Measurements from ENCODE around the gene PSEN2. TPM values are rescaled to one million over a fixed set of nuclear protein-coding genes. Genes with fewer than 3 reads are reported as not detected.

The PSEN2 gene
- total and polyA plus RNA-seq, 10 of the 15 experiments (the other 5 are each of a cell fraction or from before 2014, with no cell fraction given), result 0.90 to 13.3 (median 7.0) TPM

- peaks cover 0 to 4% of the 10 kb centered on the region in 2 experiments; a peak in 2 of 4 replicates for H3K36me3 ChIP-seq (ENCODE audit: control insufficient read depth in 2 of 2, insufficient read depth in 2 of 2, low read length in 1 of 2)
- WGBS (ENCODE audit: insufficient coverage, insufficient replicate concordance, low lambda C conversion rate, missing lambda C conversion rate), result 73% methylated on average over 3 of the region's 3 CpGs
- RAD21 ChIA-PET (ENCODE audit: unreplicated experiment), result no interaction called here
- H3K4me1 ChIP-seq (ENCODE audit: control insufficient read depth, insufficient read depth, low read length), result no peaks in the 10 kb centered on the region
- intact Hi-C loops (cut with micrococcal nuclease; ENCODE audit: unreplicated experiment) (no loop called here), in situ Hi-C loops (cut with MboI) (no loop called here)
- H3K79me2 ChIP-seq (ENCODE audit: control insufficient read depth, insufficient read depth, low read length), result no peaks in the 10 kb centered on the region
- no peak overlapping the region for H2AFZ ChIP-seq (ENCODE audit: control insufficient read depth, low read depth, low read length)
- SMC1A ChIA-PET (ENCODE audit: uncharacterized antibody, unreplicated experiment), result interaction anchor here (1.1 kb wide), 1 partner anchor 12 kb away, joined by 3 read pairs; no protein-coding TSS in a partner anchor
- no peak overlapping the region for H3K27ac ChIP-seq (ENCODE audit: control insufficient read depth, insufficient read depth)
- POLR2A ChIA-PET, result no interaction called here
- FAIRE-seq, result no peak
- H3K4me3 ChIP-seq, result no peak overlapping the region
- H3K9me3 ChIP-seq (replicated peaks; ENCODE audit: control insufficient read depth, insufficient read depth, low read length), result no peaks in the 10 kb centered on the region; the same call in 2 of the 3 replicates
- TF ChIP-seq CEBPZ (IDR thresholded peaks at IDR 0.05; ENCODE audit: low read depth, low read length) (no peak), SMC3 (IDR thresholded peaks at IDR 0.05; ENCODE audit: borderline replicate concordance, low read length) (no peak)
- no peak for ATAC-seq
- no peak overlapping the region for H3K9ac ChIP-seq (ENCODE audit: control insufficient read depth, insufficient read depth, low read length)
- no peaks in the 10 kb centered on the region for H3K27me3 ChIP-seq (replicated peaks in 1 of 2; ENCODE audit: control insufficient read depth in 2 of 2, insufficient read depth in 2 of 2, low read length in 1 of 2)
- no peaks in the 10 kb centered on the region for H4K20me1 ChIP-seq (ENCODE audit: control insufficient read depth, insufficient read depth)
- no TSS peak for BruUV-seq (replicated peaks)
- DNase-seq (ENCODE audit: low read depth, low spot score), result no peak
- CTCF ChIA-PET, result interaction anchor here (0.6 kb wide), 1 partner anchor 56 kb away, joined by 5 read pairs; no protein-coding TSS in a partner anchor
- H3K4me2 ChIP-seq (ENCODE audit: control insufficient read depth, insufficient read depth), result no peak overlapping the region
These were observed 24.4 kb downstream of the PSEN2 start for GRCh38 chr1:226894826-226895225.

DNA sequence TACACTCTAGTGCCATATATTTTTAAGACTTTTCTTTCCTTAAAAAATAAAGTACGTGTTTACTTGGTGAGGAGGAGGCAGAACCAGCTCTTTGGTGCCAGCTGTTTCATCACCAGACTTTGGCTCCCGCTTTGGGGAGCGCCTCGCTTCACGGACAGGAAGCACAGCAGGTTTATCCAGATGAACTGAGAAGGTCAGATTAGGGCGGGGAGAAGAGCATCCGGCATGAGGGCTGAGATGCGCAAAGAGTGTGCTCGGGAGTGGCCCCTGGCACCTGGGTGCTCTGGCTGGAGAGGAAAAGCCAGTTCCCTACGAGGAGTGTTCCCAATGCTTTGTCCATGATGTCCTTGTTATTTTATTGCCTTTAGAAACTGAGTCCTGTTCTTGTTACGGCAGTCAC is 25.2 kb downstream of the PSEN2 start:
- ChIA-PET RAD21 (ENCODE audit: unreplicated experiment) (no interaction called here), SMC1A (ENCODE audit: uncharacterized antibody, unreplicated experiment) (interaction anchor here (1.1 kb wide), 1 partner anchor 12 kb away, joined by 3 read pairs; no protein-coding TSS in a partner anchor), POLR2A (no interaction called here), CTCF (interaction anchor here (1.0 kb wide), 1 partner anchor 269 kb away, joined by 3 read pairs; no protein-coding TSS in a partner anchor)
- H3K4me1 ChIP-seq (ENCODE audit: control insufficient read depth, insufficient read depth, low read length), result no peaks in the 10 kb centered on the region
- H3K27ac ChIP-seq (ENCODE audit: control insufficient read depth, insufficient read depth), result no peak overlapping the region
- BruUV-seq (replicated peaks), result no TSS peak
- no peak for DNase-seq (ENCODE audit: low read depth, low spot score)
- in situ Hi-C loops (cut with MboI), result no loop called here
- peaks cover 0 to 4% of the 10 kb centered on the region in 2 experiments; a peak in 2 of 4 replicates for H3K36me3 ChIP-seq (ENCODE audit: control insufficient read depth in 2 of 2, insufficient read depth in 2 of 2, low read length in 1 of 2)
- no peak for ATAC-seq
- WGBS (ENCODE audit: insufficient coverage, insufficient replicate concordance, low lambda C conversion rate, missing lambda C conversion rate), result 75% methylated on average over 11 of the region's 11 CpGs
- no peak overlapping the region for H3K9ac ChIP-seq (ENCODE audit: control insufficient read depth, insufficient read depth, low read length)
- H2AFZ ChIP-seq (ENCODE audit: control insufficient read depth, low read depth, low read length), result no peak overlapping the region
- no peaks in the 10 kb centered on the region for H4K20me1 ChIP-seq (ENCODE audit: control insufficient read depth, insufficient read depth)
- H3K9me3 ChIP-seq (replicated peaks; ENCODE audit: control insufficient read depth, insufficient read depth, low read length), result no peaks in the 10 kb centered on the region; the same call in 2 of the 3 replicates
- H3K27me3 ChIP-seq (replicated peaks in 1 of 2; ENCODE audit: control insufficient read depth in 2 of 2, insufficient read depth in 2 of 2, low read length in 1 of 2), result no peaks in the 10 kb centered on the region
- no peak overlapping the region for H3K4me2 ChIP-seq (ENCODE audit: control insufficient read depth, insufficient read depth)
- FAIRE-seq, result no peak
- H3K79me2 ChIP-seq (ENCODE audit: control insufficient read depth, insufficient read depth, low read length), result no peaks in the 10 kb centered on the region
- intact Hi-C loops (cut with micrococcal nuclease; ENCODE audit: unreplicated experiment), result no loop called here
- no peak overlapping the region for H3K4me3 ChIP-seq
- no peak for TF ChIP-seq POU2F2 (IDR thresholded peaks at IDR 0.05; ENCODE audit: borderline replicate concordance, low read depth, low read length)
- TF ChIP-seq, protein P1, sequence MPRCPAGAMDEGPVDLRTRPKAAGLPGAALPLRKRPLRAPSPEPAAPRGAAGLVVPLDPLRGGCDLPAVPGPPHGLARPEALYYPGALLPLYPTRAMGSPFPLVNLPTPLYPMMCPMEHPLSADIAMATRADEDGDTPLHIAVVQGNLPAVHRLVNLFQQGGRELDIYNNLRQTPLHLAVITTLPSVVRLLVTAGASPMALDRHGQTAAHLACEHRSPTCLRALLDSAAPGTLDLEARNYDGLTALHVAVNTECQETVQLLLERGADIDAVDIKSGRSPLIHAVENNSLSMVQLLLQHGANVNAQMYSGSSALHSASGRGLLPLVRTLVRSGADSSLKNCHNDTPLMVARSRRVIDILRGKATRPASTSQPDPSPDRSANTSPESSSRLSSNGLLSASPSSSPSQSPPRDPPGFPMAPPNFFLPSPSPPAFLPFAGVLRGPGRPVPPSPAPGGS (IDR thresholded peaks at IDR 0.05; ENCODE audit: borderline replicate concordance, insufficient read depth, low read depth, low read length, poor library complexity, severe bottlenecking), result no peak
- TF ChIP-seq, protein P2, sequence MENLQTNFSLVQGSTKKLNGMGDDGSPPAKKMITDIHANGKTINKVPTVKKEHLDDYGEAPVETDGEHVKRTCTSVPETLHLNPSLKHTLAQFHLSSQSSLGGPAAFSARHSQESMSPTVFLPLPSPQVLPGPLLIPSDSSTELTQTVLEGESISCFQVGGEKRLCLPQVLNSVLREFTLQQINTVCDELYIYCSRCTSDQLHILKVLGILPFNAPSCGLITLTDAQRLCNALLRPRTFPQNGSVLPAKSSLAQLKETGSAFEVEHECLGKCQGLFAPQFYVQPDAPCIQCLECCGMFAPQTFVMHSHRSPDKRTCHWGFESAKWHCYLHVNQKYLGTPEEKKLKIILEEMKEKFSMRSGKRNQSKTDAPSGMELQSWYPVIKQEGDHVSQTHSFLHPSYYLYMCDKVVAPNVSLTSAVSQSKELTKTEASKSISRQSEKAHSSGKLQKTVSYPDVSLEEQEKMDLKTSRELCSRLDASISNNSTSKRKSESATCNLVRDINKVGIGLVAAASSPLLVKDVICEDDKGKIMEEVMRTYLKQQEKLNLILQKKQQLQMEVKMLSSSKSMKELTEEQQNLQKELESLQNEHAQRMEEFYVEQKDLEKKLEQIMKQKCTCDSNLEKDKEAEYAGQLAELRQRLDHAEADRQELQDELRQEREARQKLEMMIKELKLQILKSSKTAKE (IDR thresholded peaks at IDR 0.05; ENCODE audit: low read depth, poor library complexity, severe bottlenecking), result no peak
- TF ChIP-seq NRF1 (conservative IDR thresholded peaks at IDR 0.05; ENCODE audit: low read depth, low read length), result no peak
- no peak for TF ChIP-seq HDAC6 (IDR thresholded peaks at IDR 0.05; ENCODE audit: unreplicated experiment)
- TF ChIP-seq PML (IDR thresholded peaks at IDR 0.05; ENCODE audit: low read length), result no peak

Measured in GM12878 (cell line).